Cardiac fibroblast (primary cell): ENCODE measurements around the gene SYNPO2L.

Source experiments
- DNase-seq, 2 donors: peaks; one replicate each; pipeline versions ENCODE4 v3.0.0 to v3.0.0-alpha.2; 2010; ENCODE audit warnings: low read depth in 2 of 2
- H3K4me3 ChIP-seq, 2 donors: replicated peaks in 1 of 2; 1 replicate in 1 of 2; 2 replicates in 1 of 2; pipeline ENCODE4 v1.5.1; 2011; ENCODE audit warnings: low read depth in 2 of 2, low read length in 2 of 2, mild to moderate bottlenecking in 2 of 2, moderate library complexity in 1 of 2
- CTCF ChIP-seq: IDR thresholded peaks from one replicate; pipeline ENCODE4 v1.5.1; 2011; ENCODE audit warnings: low read depth, mild to moderate bottlenecking, low read length, inconsistent platforms

Gene SYNPO2L

GRCh38 chr10:73655257-73655989 lies 406 bp downstream of the SYNPO2L start:
- no peak for DNase-seq
- TF ChIP-seq CTCF = no peak
- no peak overlapping the region for H3K4me3 ChIP-seq

- DNase-seq = peak in 1 of 2 donors; percentile 58
- TF ChIP-seq CTCF = no peak
- no peak overlapping the region for H3K4me3 ChIP-seq
These were observed 2.1 kb downstream of the SYNPO2L start for GRCh38 chr10:73653701-73654100.

- TF ChIP-seq CTCF = no peak
- H3K4me3 ChIP-seq = no peak overlapping the region
- DNase-seq = no peak
These were observed 2.6 kb downstream of the SYNPO2L start for GRCh38 chr10:73653195-73653594.

DNA sequence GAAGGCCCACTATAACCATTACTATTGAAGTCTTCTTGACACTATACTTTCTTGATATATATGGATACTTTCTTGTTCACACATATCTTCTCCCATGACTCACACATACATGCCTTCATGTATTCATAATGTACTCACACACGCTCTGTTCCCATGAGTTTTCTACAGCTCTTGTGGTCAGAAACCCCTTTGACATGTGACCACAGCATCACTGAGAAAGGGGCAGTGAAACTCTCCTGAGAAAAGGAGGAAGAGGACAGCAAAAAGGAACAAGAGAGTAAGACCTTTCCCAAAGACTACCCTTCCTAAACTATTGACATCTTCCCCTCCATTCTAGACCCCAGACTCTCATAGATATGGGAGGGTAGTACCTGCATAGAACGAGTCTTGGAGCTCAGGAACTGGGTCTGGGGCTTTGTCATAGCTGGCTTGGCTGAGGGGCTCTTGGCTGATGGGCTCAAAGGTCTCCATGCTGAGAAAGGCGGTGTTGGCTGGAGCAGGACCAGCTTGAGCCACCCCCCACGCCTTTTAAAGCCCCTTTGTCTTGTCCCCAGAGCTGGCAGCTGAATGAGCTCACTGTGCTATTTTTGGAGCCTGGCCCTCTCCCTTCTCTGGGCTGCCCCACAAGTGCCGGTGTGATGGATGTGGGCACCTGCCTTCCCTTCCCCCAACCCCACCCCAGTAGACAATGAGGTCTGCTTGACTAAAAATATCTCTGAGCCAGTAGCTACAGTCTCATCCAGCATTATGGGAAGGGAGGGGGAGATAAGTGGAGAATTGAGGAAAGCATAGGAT lies 5.1 kb downstream of the SYNPO2L start:
- no peak overlapping the region for H3K4me3 ChIP-seq
- no peak for TF ChIP-seq CTCF
- DNase-seq = peak; percentile 46 to 86

- no peak for DNase-seq
- TF ChIP-seq CTCF = no peak
- no peak overlapping the region for H3K4me3 ChIP-seq
These were observed 5.8 kb downstream of the SYNPO2L start for GRCh38 chr10:73649876-73650536.

DNA sequence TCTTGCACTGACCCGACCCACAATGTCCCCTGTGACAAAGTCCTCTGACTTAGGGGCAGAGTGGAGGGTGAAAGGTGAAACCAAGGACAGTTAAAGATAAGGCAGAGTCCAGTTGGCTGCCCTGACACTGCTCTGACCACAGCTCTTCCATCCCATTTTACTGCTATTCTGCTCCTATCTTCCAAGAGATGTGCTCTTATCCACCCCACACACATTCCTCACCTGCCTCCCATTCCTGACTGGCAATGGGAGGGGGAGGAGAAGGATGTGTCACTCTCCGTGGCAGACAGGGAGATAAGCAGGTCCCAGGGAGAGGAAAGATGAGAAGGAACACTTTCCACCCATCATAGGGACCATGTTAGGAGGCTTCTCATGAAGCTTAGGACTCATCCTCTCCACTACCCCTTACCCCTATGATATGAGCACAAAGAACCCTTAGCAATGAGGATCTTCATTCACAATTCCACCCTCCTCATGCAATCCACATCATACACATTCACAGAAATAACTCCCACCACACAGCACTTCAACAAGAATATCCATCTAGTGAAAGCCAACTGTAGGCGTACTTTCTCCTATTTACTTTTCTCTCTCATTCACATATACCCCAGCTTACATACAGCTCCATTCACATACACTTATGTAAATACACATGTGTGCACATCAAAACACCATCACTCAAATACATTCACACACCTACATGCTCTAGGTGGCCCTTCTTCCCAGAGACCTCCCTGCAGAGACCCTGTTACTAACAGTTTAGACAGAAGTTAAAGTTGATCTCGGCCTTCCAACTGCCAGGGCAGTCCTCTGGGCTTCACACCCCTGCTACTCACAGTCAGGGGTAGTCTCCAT lies 6.6 kb downstream of the SYNPO2L start:
- peak in 1 of 2 donors; percentile 9 for DNase-seq
- no peak for TF ChIP-seq CTCF
- no peak overlapping the region for H3K4me3 ChIP-seq
